HG03521 (cell line): ENCODE data around the gene OLFM4.
"Not testable (repeated sequence)": the region's sequence is repeated elsewhere in the genome, so short reads cannot be mapped to it uniquely, and the experiment has no call there.

Experiments used
- ATAC-seq: cut with Tn5 transposase; IDR thresholded peaks from one replicate; pipeline ENCODE4 v1.9.1; 2021; ENCODE audit warnings: mild to moderate bottlenecking, moderate library complexity; ENCODE audit not compliant: unreplicated experiment

Gene OLFM4

GRCh38 chr13:53028637-53029203 lies at the start of gene OLFM4:
TSS of gene OLFM4 (plus strand) at chr13:53028813. CDS start at chr13:53028837, 24 bp downstream.
- ATAC-seq: no peak

GRCh38 chr13:52978989-52979388 lies 49.6 kb upstream of the OLFM4 start:
- no peak for ATAC-seq

GRCh38 chr13:52980695-52981094 lies 47.9 kb upstream of the OLFM4 start:
- ATAC-seq: no peak

GRCh38 chr13:52983836-52984235 lies 44.8 kb upstream of the OLFM4 start:
- no peak for ATAC-seq

- ATAC-seq: no peak
Measured at GRCh38 chr13:52984881-52985363, 43.7 kb upstream of the OLFM4 start.

- no peak for ATAC-seq
Measured at GRCh38 chr13:52991344-52992020, 37.1 kb upstream of the OLFM4 start.

GRCh38 chr13:52992110-52992509 lies 36.5 kb upstream of the OLFM4 start:
- no peak for ATAC-seq

GRCh38 chr13:52994051-52994450 lies 34.6 kb upstream of the OLFM4 start:
- ATAC-seq: no peak

- ATAC-seq: no peak
Measured at GRCh38 chr13:52994865-52995264, 33.7 kb upstream of the OLFM4 start.

- no peak for ATAC-seq
Measured at GRCh38 chr13:52995946-52996345, 32.7 kb upstream of the OLFM4 start.

- ATAC-seq: no peak
Measured at GRCh38 chr13:52997951-52998876, 30.4 kb upstream of the OLFM4 start.

GRCh38 chr13:52999093-52999696 lies 29.4 kb upstream of the OLFM4 start:
- no peak for ATAC-seq

GRCh38 chr13:53001444-53002225 lies 27.0 kb upstream of the OLFM4 start:
- no peak for ATAC-seq

- ATAC-seq: no peak
Measured at GRCh38 chr13:53004573-53004972, 24.0 kb upstream of the OLFM4 start.

GRCh38 chr13:53005626-53006025 lies 23.0 kb upstream of the OLFM4 start:
- ATAC-seq: no peak

- no peak for ATAC-seq
Measured at GRCh38 chr13:53007872-53008271, 20.7 kb upstream of the OLFM4 start.

GRCh38 chr13:53010374-53011105 lies 18.1 kb upstream of the OLFM4 start:
- no peak for ATAC-seq

GRCh38 chr13:53012707-53013106 lies 15.9 kb upstream of the OLFM4 start:
- no peak for ATAC-seq

- ATAC-seq: no peak
Measured at GRCh38 chr13:53013113-53013512, 15.5 kb upstream of the OLFM4 start.

GRCh38 chr13:53014018-53014417 lies 14.6 kb upstream of the OLFM4 start:
- not testable (repeated sequence) for ATAC-seq
